Measurements from ENCODE around the gene ADGRD2. TPM values are rescaled to one million over a fixed set of nuclear protein-coding genes. Genes with fewer than 3 reads are reported as not detected.

Gene ADGRD2
- total and polyA plus RNA-seq, 8 donors: 0.10 to 0.22 (median 0.16) TPM; not detected in 3

DNA sequence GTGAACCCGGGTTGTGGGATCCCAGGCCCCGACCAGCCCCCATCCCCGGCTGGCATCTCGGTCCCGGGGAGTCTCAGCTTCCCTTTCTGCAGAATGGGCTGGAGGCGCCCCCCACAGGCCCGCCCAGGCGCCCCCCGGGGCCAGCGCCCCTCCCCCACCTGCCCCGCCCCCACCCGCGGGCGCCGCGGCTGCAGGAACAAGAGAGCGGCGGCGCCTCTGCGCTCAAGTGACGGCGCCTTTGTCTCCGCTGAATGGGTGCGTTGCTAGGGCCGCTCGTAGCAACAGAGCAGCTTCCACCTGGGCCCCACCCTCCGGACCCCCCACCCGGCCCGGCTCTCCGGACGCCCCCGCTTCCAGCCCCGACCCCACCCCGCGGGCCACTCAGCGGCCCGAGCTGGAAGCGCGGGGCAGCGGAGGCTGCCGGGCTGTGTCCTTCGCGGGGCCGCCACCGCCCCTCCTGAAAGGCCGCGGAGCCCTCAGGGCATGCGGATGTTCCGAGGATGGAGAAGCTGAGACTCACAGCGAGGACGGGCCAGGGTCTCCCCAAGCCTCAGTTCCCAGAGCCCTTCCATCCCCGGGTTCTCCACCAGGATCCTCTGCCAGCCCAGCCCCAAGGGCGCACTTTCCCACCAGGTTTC is 27.5 kb downstream of the ADGRD2 start:
- H3K36me3 ChIP-seq: no peaks in the 10 kb centered on the region
- no peak overlapping the region for H3K4me3 ChIP-seq
- intact Hi-C loops (cut with DNase I): no loop called here
- H3K4me1 ChIP-seq: peaks cover 0 to 18% of the 10 kb centered on the region in 2 donors
- no peak overlapping the region for H3K27ac ChIP-seq
- ATAC-seq (no peak), DNase-seq (peak in 2 of 4 donors; percentile 32 to 60)
- H3K27me3 ChIP-seq: peaks cover 24 to 88% of the 10 kb centered on the region in 2 donors
- H3K9me3 ChIP-seq: no peaks in the 10 kb centered on the region
- TF ChIP-seq, protein P1, sequence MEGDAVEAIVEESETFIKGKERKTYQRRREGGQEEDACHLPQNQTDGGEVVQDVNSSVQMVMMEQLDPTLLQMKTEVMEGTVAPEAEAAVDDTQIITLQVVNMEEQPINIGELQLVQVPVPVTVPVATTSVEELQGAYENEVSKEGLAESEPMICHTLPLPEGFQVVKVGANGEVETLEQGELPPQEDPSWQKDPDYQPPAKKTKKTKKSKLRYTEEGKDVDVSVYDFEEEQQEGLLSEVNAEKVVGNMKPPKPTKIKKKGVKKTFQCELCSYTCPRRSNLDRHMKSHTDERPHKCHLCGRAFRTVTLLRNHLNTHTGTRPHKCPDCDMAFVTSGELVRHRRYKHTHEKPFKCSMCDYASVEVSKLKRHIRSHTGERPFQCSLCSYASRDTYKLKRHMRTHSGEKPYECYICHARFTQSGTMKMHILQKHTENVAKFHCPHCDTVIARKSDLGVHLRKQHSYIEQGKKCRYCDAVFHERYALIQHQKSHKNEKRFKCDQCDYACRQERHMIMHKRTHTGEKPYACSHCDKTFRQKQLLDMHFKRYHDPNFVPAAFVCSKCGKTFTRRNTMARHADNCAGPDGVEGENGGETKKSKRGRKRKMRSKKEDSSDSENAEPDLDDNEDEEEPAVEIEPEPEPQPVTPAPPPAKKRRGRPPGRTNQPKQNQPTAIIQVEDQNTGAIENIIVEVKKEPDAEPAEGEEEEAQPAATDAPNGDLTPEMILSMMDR (IDR thresholded peaks at IDR 0.05): no peak

DNA sequence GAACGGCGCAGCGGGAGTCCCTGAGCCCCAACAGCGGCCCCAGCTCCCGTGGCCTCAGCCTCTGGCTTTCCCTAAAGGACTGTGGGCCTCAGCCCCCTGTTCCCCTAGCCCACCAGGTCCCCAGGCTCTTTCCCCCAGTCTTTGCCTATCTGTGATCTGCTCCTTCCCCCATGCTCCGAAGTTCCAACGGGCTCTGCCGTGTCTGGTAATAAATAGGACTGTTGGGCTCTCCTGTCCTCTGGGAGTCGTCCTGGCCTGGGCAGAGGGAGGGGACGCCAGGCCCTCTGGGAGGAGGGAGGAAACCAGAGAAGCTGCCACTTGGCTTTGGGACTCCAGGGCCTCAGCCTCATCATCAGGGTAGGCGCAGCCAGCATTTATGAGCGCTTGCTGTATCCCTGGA is 28.1 kb downstream of the ADGRD2 start:
- Histone ChIP-seq H3K4me3 (no peak overlapping the region), H3K27me3 (peaks cover 24 to 92% of the 10 kb centered on the region in 2 donors), H3K4me1 (peaks cover 0 to 18% of the 10 kb centered on the region in 2 donors), H3K27ac (no peak overlapping the region), H3K9me3 (no peaks in the 10 kb centered on the region), H3K36me3 (no peaks in the 10 kb centered on the region)
- DNase-seq (peak in 1 of 4 donors; percentile 46), ATAC-seq (no peak)
- intact Hi-C loops (cut with DNase I): no loop called here
- TF ChIP-seq, protein P1 (IDR thresholded peaks at IDR 0.05): no peak

DNA sequence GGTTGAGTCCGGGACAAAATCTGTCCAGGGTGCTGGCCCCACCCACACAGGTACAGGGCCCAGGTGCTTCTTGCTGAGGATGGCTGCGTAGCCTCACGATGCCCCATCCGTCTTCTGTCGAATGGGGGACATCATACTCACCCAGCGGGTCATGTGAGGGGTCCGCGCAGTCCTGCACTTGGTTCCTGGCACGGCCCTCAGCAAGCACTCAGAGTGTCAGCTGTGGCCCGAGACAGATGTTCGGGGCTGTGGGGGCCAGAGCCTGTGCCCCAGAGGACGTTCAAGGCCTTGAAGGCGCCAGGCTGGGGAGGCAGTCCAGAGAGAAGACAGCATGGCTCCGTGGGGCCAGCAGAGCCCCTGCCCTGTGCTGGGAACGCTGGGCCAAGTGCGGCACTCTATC is 29.1 kb downstream of the ADGRD2 start:
- Histone ChIP-seq H3K27ac (no peak overlapping the region), H3K36me3 (no peaks in the 10 kb centered on the region), H3K4me1 (peaks cover 0 to 18% of the 10 kb centered on the region in 2 donors), H3K4me3 (no peak overlapping the region), H3K27me3 (peaks cover 24 to 97% of the 10 kb centered on the region in 2 donors), H3K9me3 (no peaks in the 10 kb centered on the region)
- intact Hi-C loops (cut with DNase I): no loop called here
- TF ChIP-seq, protein P1 (IDR thresholded peaks at IDR 0.05): no peak
- DNase-seq (peak in 1 of 4 donors; percentile 61), ATAC-seq (no peak)

DNA sequence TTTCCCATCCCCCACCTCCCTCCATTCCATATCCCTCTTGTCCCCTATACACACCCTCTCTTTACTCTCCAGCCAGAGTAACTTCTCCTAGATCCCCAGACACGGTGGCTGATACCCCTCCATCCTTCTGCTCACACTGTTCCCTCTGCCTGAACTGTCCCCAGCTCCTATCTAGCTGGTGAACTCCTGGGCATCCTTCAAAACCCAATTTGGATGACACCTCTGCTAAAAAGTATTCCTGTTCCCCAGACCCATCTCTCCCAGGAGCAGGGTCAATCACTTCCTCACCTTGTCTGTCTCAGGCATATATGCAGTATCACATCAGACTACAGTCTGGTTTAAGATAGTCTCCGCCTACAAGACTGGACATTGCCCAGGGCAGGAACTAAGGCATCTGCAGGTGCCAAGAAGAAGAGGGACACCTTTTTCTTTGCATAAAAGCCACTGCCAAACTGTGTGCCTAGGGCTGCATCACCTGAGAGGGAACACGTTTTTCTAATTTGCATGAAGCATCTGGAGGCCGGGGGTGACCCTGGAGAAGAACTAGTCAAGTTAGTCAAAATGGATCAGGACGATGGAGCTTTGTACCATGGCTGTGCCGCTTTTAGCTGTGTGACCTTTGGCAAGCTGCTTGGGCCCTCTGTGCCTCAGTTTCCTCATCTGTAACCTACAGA is 29.8 kb downstream of the ADGRD2 start:
- H3K4me1 ChIP-seq: peaks cover 0 to 18% of the 10 kb centered on the region in 2 donors

DNA sequence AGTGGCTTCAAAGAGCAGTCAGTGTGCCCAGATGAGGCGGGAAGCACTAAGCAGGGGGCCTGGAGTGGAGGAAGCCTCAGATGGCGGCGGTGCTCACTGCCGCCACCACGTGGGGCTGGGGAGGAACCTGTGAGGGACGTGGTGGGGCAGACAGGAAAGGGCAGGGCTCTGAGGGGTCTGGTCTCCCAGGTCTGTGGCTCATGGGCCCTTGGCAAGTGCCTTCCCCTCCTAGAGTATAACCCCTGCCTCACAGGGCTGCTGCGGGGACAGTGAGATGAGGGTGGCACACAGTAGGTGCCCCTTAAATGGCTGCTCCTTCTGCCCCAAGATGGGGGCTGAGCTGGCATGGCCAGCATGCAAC is 30.4 kb downstream of the ADGRD2 start:
- TF ChIP-seq, protein P1 (IDR thresholded peaks at IDR 0.05): no peak
- H3K27ac ChIP-seq: no peak overlapping the region
- peaks cover 0 to 16% of the 10 kb centered on the region in 2 donors for H3K4me1 ChIP-seq
- ATAC-seq (no peak), DNase-seq (peak in 1 of 4 donors; percentile 63)
- H3K4me3 ChIP-seq: no peak overlapping the region
- H3K36me3 ChIP-seq: no peaks in the 10 kb centered on the region
- no peaks in the 10 kb centered on the region for H3K9me3 ChIP-seq
- intact Hi-C loops (cut with DNase I): no loop called here
- peaks cover 24 to 94% of the 10 kb centered on the region in 2 donors for H3K27me3 ChIP-seq

More for the DNA sequence above, 29.8 kb downstream of the ADGRD2 start:
- Histone ChIP-seq H3K9me3 (no peaks in the 10 kb centered on the region), H3K27ac (no peak overlapping the region), H3K36me3 (no peaks in the 10 kb centered on the region), H3K27me3 (peaks cover 24 to 94% of the 10 kb centered on the region in 2 donors), H3K4me3 (no peak overlapping the region)
- ATAC-seq (no peak), DNase-seq (peak in 1 of 4 donors; percentile 2)
- TF ChIP-seq, protein P1 (IDR thresholded peaks at IDR 0.05): no peak
- intact Hi-C loops (cut with DNase I): no loop called here
